A673 (cell line): Measurements from ENCODE around the gene CFAP90. TPM values are rescaled to one million over a fixed set of nuclear protein-coding genes. Genes with fewer than 3 reads are reported as not detected.
A peak's percentile ranks its signal among the peaks of the same experiment; 100 is the strongest.

Experiments used
- BruUV-seq: library from RNA; stranded (reverse); fragments of 400-500 nt; replicated peaks from 2 replicates; lab custom pipeline; 2021; lab: Mats Ljungman, UMichigan
- CTCF ChIA-PET: fragments of 300-600 bp; sonication (Branson Sonifier 250); formaldehyde crosslinking; loops from one replicate; lab custom pipeline; 2022; ENCODE audit warnings: antibody characterized with exemption; lab: Charles Lee
- POLR2A ChIA-PET: fragments of 300-600 bp; sonication (Branson Sonifier 250); formaldehyde crosslinking; loops from one replicate; lab custom pipeline; 2022; ENCODE audit warnings: antibody characterized with exemption; ENCODE audit not compliant: low non-redundant PET; lab: Charles Lee
- DNase-seq: peaks from one replicate; pipeline ENCODE4 v3.0.0-alpha.2; 2015; ENCODE audit warnings: low spot score
- H3K27ac ChIP-seq: fragments of 200-600 bp; sonication (generic); 2 replicates; pipeline ENCODE4 v1.5.1; 2016; ENCODE audit warnings: mixed run types, low read depth, mild to moderate bottlenecking, mixed read lengths, antibody characterized with exemption, low read length; ENCODE audit not compliant: poor library complexity, severe bottlenecking
- H3K27me3 ChIP-seq: fragments of 200-600 bp; sonication (generic); replicated peaks from 2 replicates; pipeline ENCODE4 v1.6.1; 2017; ENCODE audit warnings: mixed run types, low read depth, mild to moderate bottlenecking, mixed read lengths, antibody characterized with exemption, low read length; ENCODE audit not compliant: insufficient read depth, poor library complexity
- H3K36me3 ChIP-seq: fragments of 200-600 bp; sonication (generic); 2 replicates; pipeline ENCODE4 v1.6.1; 2016; ENCODE audit warnings: mixed run types, mild to moderate bottlenecking, mixed read lengths, antibody characterized with exemption, low read length; ENCODE audit not compliant: insufficient read depth, poor library complexity, severe bottlenecking
- H3K4me1 ChIP-seq: fragments of 200-600 bp; sonication (generic); 2 replicates; pipeline ENCODE4 v1.6.1; 2017; ENCODE audit warnings: mixed run types, mild to moderate bottlenecking, mixed read lengths, antibody characterized with exemption, low read length; ENCODE audit not compliant: insufficient read depth, poor library complexity, severe bottlenecking
- H3K4me3 ChIP-seq: fragments of 200-600 bp; sonication (generic); 2 replicates; pipeline ENCODE4 v1.5.1; 2016; ENCODE audit warnings: low read depth, mixed run types, mild to moderate bottlenecking, mixed read lengths, low read length; ENCODE audit not compliant: poor library complexity, severe bottlenecking
- H3K9me3 ChIP-seq: fragments of 200-600 bp; sonication (generic); 2 replicates; pipeline ENCODE4 v1.6.1; 2016; ENCODE audit warnings: mixed run types, low read depth, mild to moderate bottlenecking, mixed read lengths, antibody characterized with exemption, low read length; ENCODE audit not compliant: poor library complexity, severe bottlenecking
- CTCF ChIP-seq: fragments of 300-800, 200-600 bp; sonication (generic); conservative IDR thresholded peaks from 2 replicates; pipeline ENCODE4 v1.5.1; 2017; ENCODE audit warnings: low read depth, mild to moderate bottlenecking, antibody characterized with exemption, low read length, moderate library complexity, mixed read lengths
- EZH2 ChIP-seq: fragments of 200-600 bp; sonication (generic); IDR thresholded peaks from 2 replicates; pipeline ENCODE4 v1.6.1; 2017; ENCODE audit warnings: borderline replicate concordance, low read depth, mild to moderate bottlenecking, mixed read lengths, antibody characterized with exemption, low read length; ENCODE audit not compliant: poor library complexity, severe bottlenecking
- intact Hi-C: fragments of 100-400 bp; cut with micrococcal nuclease; formaldehyde crosslinking; loops from one replicate; pipeline ENCODE4 v1.10.0; 2022; ENCODE audit not compliant: unreplicated experiment
- total RNA-seq: library from RNA; stranded (reverse); gene quantifications from 2 replicates; pipeline ENCODE4 v1.2.3, GENCODE V29; 2021

The CFAP90 gene
- total RNA-seq, 1 experiment from 2014 or later = not detected

- peaks cover 11% of the 10 kb centered on the region for H3K27me3 ChIP-seq
- ChIA-PET POLR2A (no interaction called here), CTCF (interaction anchor here (0.6 kb wide), 1 partner anchor 46 kb away, joined by 3 read pairs; no protein-coding TSS in a partner anchor)
- H3K4me3 ChIP-seq = no peak overlapping the region
- no TSS peak for BruUV-seq
- no peaks in the 10 kb centered on the region for H3K36me3 ChIP-seq
- intact Hi-C loops = no loop called here
- H3K4me1 ChIP-seq = no peaks in the 10 kb centered on the region
- H3K27ac ChIP-seq = no peak overlapping the region
- no peak for DNase-seq
- no peaks in the 10 kb centered on the region for H3K9me3 ChIP-seq
- no peak for TF ChIP-seq EZH2
- TF ChIP-seq CTCF = no peak
These were observed 22.7 kb downstream of the CFAP90 start for GRCh38 chr5:7828269-7828668.

- Histone ChIP-seq H3K4me3 (no peak overlapping the region), H3K27ac (no peak overlapping the region), H3K9me3 (no peaks in the 10 kb centered on the region), H3K27me3 (peaks cover 18% of the 10 kb centered on the region), H3K4me1 (no peaks in the 10 kb centered on the region), H3K36me3 (no peaks in the 10 kb centered on the region)
- ChIA-PET POLR2A (no interaction called here), CTCF (interaction anchor here (0.6 kb wide), 1 partner anchor 47 kb away, joined by 3 read pairs; no protein-coding TSS in a partner anchor)
- intact Hi-C loops = no loop called here
- TF ChIP-seq EZH2 (no peak), CTCF (peak; percentile 45; the same call in 1 of the 2 replicates)
- DNase-seq = peak; percentile 25
- BruUV-seq = no TSS peak
These were observed 23.3 kb downstream of the CFAP90 start for GRCh38 chr5:7827610-7828009.

GRCh38 chr5:7825630-7826029 lies 25.3 kb downstream of the CFAP90 start:
- H3K9me3 ChIP-seq = no peaks in the 10 kb centered on the region
- peaks cover 23% of the 10 kb centered on the region for H3K27me3 ChIP-seq
- no peak overlapping the region for H3K27ac ChIP-seq
- intact Hi-C loops = no loop called here
- POLR2A ChIA-PET = no interaction called here
- no peak for DNase-seq
- BruUV-seq = no TSS peak
- CTCF ChIA-PET = no interaction called here
- TF ChIP-seq CTCF (no peak), EZH2 (no peak)
- no peaks in the 10 kb centered on the region for H3K4me1 ChIP-seq
- H3K4me3 ChIP-seq = no peak overlapping the region
- no peaks in the 10 kb centered on the region for H3K36me3 ChIP-seq
